Ishikawa (cell line): ENCODE measurements around the gene RAET1E.

Source experiments
- EP300 ChIP-seq: IDR thresholded peaks from 2 replicates; pipeline ENCODE4 v1.6.1; 2012; ENCODE audit warnings: borderline replicate concordance
- REST ChIP-seq: IDR thresholded peaks from 2 replicates; pipeline ENCODE4 v1.6.1; 2012; ENCODE audit warnings: low read depth, mild to moderate bottlenecking

- TF ChIP-seq EP300 (no peak), REST (no peak)
These were observed 9.8 kb downstream of the RAET1E start for GRCh38 chr6:149888093-149888492.
